Thymus (tissue), 11 donors: ENCODE measurements around the gene TULP1. TPM values are rescaled to one million over a fixed set of nuclear protein-coding genes. Genes with fewer than 3 reads are reported as not detected.

Source experiments
- DNase-seq, 9 donors: peaks; one replicate each; pipeline ENCODE4 v3.0.0-alpha.2; 2013; ENCODE audit warnings: low spot score in 9 of 9, low read depth in 6 of 9, missing footprints in 1 of 9
- H3K27ac ChIP-seq, 2 donors: one replicate each; pipeline ENCODE4 v1.5.1; 2013; ENCODE audit warnings: control low read depth in 1 of 2, low read depth in 1 of 2, low read length in 1 of 2, mild to moderate bottlenecking in 1 of 2, moderate library complexity in 1 of 2
- H3K27me3 ChIP-seq, 2 donors: one replicate each; pipeline ENCODE4 v1.5.1; 2013; ENCODE audit warnings: low read length in 1 of 2; ENCODE audit not compliant: control insufficient read depth in 2 of 2, insufficient read depth in 1 of 2
- H3K36me3 ChIP-seq, 2 donors: one replicate each; pipeline ENCODE4 v1.5.1; 2013; ENCODE audit warnings: low read length in 1 of 2, mild to moderate bottlenecking in 1 of 2, moderate library complexity in 1 of 2; ENCODE audit not compliant: control insufficient read depth in 2 of 2, insufficient read depth in 2 of 2
- H3K4me1 ChIP-seq, 2 donors: one replicate each; pipeline ENCODE4 v1.5.1; 2013; ENCODE audit warnings: low read length in 2 of 2; ENCODE audit not compliant: control insufficient read depth in 2 of 2, insufficient read depth in 2 of 2
- H3K4me3 ChIP-seq, 2 donors: one replicate each; pipeline ENCODE4 v1.5.1; 2013; ENCODE audit warnings: low read length in 2 of 2, control low read depth in 1 of 2, mild to moderate bottlenecking in 1 of 2
- H3K9me3 ChIP-seq, 2 donors: one replicate each; pipeline ENCODE4 v1.5.1; 2013; ENCODE audit warnings: low read length in 1 of 2, mild to moderate bottlenecking in 1 of 2; ENCODE audit not compliant: control insufficient read depth in 2 of 2, insufficient read depth in 1 of 2
- WGBS: extraction: QIAGEN DNeasy Blood & Tissue Kit; methylation state at CpG from one replicate; pipeline ENCODE4 v1.1.7; 2013; 5-methylcytosine and 5-hydroxymethylcytosine counted together
- polyA plus RNA-seq: library from polyadenylated mRNA; stranded (reverse); fragments of 200-250 nt; gene quantifications from one replicate; pipeline ENCODE4 v1.2.3, GENCODE V29; 2013
- total RNA-seq: library from RNA; stranded (reverse); fragments of 120-200 nt; gene quantifications from one replicate; pipeline ENCODE4 v1.2.4, GENCODE V29; 2013
- donor health status: healthy.

The TULP1 gene
- total and polyA plus RNA-seq, 2 donors = 0.09 to 0.52 TPM

DNA sequence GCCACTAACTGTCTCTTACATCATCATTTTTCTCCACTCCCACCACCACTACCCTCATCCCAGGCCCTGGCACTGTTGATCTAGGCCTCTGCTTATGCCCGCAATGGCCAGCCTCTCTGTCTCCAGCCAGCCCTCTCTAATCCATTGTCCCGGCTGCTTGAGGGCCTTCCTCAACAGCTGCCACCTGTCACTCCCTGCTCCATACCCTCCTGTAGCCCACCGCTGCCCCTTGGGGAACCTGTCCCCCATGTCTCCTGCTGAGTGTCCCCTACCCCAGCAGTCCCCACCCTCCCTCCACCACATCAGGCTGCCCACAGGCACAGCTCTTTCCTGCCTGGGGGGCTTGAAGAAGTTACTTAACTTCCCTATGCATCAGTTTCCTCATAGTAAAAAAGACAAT is 29.2 kb downstream of the TULP1 start:
- H3K36me3 ChIP-seq = no peaks in the 10 kb centered on the region
- DNase-seq = no peak
- peaks cover 5 to 23% of the 10 kb centered on the region in 2 donors for H3K4me1 ChIP-seq
- WGBS = 93% methylated on average over 3 of the region's 3 CpGs
- no peaks in the 10 kb centered on the region for H3K9me3 ChIP-seq
- H3K4me3 ChIP-seq = no peak overlapping the region
- H3K27me3 ChIP-seq = peaks cover 0 to 15% of the 10 kb centered on the region in 2 donors
- H3K27ac ChIP-seq = no peak overlapping the region

DNA sequence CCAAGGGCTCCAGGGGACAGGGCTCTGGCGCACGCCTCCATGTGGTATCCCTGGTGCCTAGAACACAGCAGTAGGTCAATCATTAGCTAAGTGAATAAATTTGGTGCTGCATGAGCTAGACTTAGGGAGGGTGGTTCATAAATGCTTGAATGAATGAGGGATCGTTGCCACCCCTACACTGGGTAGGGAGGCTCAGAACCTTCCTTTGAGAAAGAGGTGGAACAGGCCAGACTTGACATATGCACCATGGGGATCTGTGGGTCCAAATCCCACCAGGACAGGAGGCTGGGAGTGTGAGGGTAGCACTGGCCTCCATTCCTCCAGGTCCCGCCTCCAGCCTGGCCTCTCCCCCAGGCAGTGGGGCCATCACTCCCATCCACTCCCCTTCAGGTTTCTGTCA is 29.6 kb downstream of the TULP1 start:
- DNase-seq = no peak
- Histone ChIP-seq H3K4me1 (peaks cover 2 to 20% of the 10 kb centered on the region in 2 donors), H3K27me3 (peaks cover 0 to 15% of the 10 kb centered on the region in 2 donors), H3K27ac (no peak overlapping the region), H3K4me3 (no peak overlapping the region), H3K9me3 (no peaks in the 10 kb centered on the region), H3K36me3 (no peaks in the 10 kb centered on the region)
- WGBS = 98% methylated on average over 4 of the region's 4 CpGs

GRCh38 chr6:35481226-35481625 is 31.5 kb downstream of the TULP1 start:
- Histone ChIP-seq H3K36me3 (no peaks in the 10 kb centered on the region), H3K27ac (no peak overlapping the region)

DNA sequence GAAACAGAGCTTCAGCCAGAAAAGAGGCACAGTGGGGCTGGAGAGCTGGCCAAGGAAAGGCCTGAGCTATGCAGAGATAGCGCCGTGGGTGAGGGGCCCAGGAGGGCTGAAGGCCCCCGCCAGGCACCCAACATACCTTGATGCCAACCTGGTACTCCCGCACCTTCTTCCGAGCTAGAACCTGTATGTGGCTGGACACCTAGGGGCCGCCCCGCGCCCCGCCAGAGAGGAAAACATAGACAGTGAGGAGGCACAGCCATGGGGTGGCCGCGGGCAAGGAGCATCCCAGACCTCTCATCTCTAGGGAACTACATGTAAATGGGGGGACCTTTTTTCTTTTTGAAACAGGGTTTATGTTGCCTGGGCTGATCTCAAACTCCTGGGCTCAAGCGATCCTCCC is 32.5 kb downstream of the TULP1 start:
- Histone ChIP-seq H3K27ac (no peak overlapping the region), H3K36me3 (peaks cover 4 to 6% of the 10 kb centered on the region in 2 donors), H3K9me3 (no peaks in the 10 kb centered on the region), H3K4me1 (peaks cover 0 to 9% of the 10 kb centered on the region in 2 donors), H3K27me3 (no peaks in the 10 kb centered on the region), H3K4me3 (no peak overlapping the region)
- DNase-seq = no peak
- 97% methylated on average over 12 of the region's 12 CpGs for WGBS

More at GRCh38 chr6:35481226-35481625, 31.5 kb downstream of the TULP1 start:
- no peaks in the 10 kb centered on the region for H3K9me3 ChIP-seq
- H3K27me3 ChIP-seq = peaks cover 0 to 10% of the 10 kb centered on the region in 2 donors
- no peak overlapping the region for H3K4me3 ChIP-seq
- DNase-seq = no peak
- 89% methylated on average over 8 of the region's 8 CpGs for WGBS
- peaks cover 0 to 11% of the 10 kb centered on the region in 2 donors for H3K4me1 ChIP-seq

DNA sequence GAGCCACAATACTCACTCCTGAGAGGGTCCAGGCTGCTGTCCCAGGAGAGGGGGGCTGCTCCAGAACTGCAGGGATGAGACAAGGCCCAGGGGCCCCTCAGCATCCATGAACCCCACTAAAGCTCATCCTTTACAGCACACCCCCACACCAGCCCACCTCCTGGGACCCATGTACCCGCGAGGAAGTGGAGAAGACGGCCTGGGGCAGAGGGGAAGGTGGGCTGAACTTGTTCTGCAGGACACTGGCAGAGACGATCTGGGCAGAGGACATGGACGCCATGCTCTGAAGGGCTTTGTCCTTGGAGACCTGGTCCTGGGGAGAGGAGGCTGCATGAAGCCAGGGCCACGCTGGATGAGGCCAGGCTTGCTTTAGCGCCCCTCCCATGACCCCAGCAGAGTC is 34.4 kb downstream of the TULP1 start:
- DNase-seq = no peak
- Histone ChIP-seq H3K4me3 (no peak overlapping the region), H3K27me3 (no peaks in the 10 kb centered on the region), H3K36me3 (peaks cover 13 to 19% of the 10 kb centered on the region in 2 donors), H3K27ac (no peak overlapping the region), H3K9me3 (no peaks in the 10 kb centered on the region), H3K4me1 (no peaks in the 10 kb centered on the region)
- WGBS = 97% methylated on average over 7 of the region's 7 CpGs

- H3K27ac ChIP-seq = no peak overlapping the region
- H3K9me3 ChIP-seq = no peaks in the 10 kb centered on the region
- no peak for DNase-seq
- peaks cover 19 to 22% of the 10 kb centered on the region in 2 donors for H3K36me3 ChIP-seq
- H3K4me1 ChIP-seq = no peaks in the 10 kb centered on the region
- 98% methylated on average over 5 of the region's 5 CpGs for WGBS
- H3K4me3 ChIP-seq = no peak overlapping the region
- H3K27me3 ChIP-seq = no peaks in the 10 kb centered on the region
Observed at GRCh38 chr6:35477551-35478179, 35.0 kb downstream of the TULP1 start.

DNA sequence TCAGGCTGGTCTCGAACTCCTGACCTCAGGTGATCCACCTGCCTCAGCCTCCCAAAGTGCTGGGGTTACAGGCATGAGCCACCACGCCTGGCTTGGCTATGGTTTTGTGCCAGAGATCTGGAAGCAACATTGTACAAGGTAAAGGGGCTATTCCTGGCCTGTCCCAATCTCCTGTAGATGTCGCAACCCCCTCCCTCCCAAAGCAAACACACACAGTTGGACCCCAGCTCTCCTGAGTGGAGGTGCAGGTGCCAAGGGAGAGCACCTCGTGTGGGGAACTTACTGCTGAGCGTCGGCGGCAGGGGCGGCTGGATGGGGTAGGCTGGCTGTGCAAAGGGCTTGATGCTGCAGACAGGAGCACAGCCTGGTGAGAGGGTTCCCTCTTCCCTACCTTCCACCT is 35.7 kb downstream of the TULP1 start:
- DNase-seq = no peak
- Histone ChIP-seq H3K9me3 (no peaks in the 10 kb centered on the region), H3K27ac (no peak overlapping the region), H3K4me3 (no peak overlapping the region), H3K27me3 (no peaks in the 10 kb centered on the region), H3K4me1 (no peaks in the 10 kb centered on the region), H3K36me3 (peaks cover 25% of the 10 kb centered on the region in 2 donors)
- 94% methylated on average over 8 of the region's 8 CpGs for WGBS

GRCh38 chr6:35476004-35476403 is 36.7 kb downstream of the TULP1 start:
- H3K4me1 ChIP-seq = peaks cover 0 to 2% of the 10 kb centered on the region in 2 donors
- WGBS = 94% methylated on average over 14 of the region's 14 CpGs
- DNase-seq = no peak

DNA sequence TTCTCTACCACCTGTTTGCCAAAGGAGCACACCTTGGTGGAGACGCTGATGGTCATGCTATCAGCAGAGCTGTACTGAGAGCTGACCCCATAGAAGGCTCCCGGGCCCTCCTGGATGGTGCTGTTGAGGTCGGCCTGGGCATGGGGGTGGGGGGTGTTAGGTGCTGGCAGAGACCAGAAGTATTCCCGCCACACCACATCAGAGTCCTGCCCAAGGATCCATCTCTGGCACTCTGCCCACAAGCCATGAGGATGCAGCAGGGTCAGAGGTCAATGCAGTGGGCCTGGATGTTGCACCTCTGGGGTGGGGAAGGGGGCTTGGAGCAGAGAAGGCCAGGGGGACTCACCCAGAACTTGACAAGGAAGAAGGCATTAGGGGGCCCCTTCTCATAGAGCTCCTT is 37.1 kb downstream of the TULP1 start:
- peaks cover 0 to 5% of the 10 kb centered on the region in 2 donors for H3K4me1 ChIP-seq
- no peak for DNase-seq
- no peaks in the 10 kb centered on the region for H3K9me3 ChIP-seq
- no peaks in the 10 kb centered on the region for H3K27me3 ChIP-seq
- 97% methylated on average over 4 of the region's 4 CpGs for WGBS
- H3K4me3 ChIP-seq = no peak overlapping the region
- H3K27ac ChIP-seq = no peak overlapping the region
- peaks cover 36 to 40% of the 10 kb centered on the region in 2 donors for H3K36me3 ChIP-seq

More at GRCh38 chr6:35476004-35476403, 36.7 kb downstream of the TULP1 start:
- Histone ChIP-seq H3K36me3 (peaks cover 32 to 35% of the 10 kb centered on the region in 2 donors), H3K27ac (no peak overlapping the region), H3K27me3 (no peaks in the 10 kb centered on the region), H3K4me3 (no peak overlapping the region), H3K9me3 (no peaks in the 10 kb centered on the region)
